Measurements from ENCODE around the gene CHST3. TPM values are rescaled to one million over a fixed set of nuclear protein-coding genes. Genes with fewer than 3 reads are reported as not detected.

CHST3 gene
- total RNA-seq, 4 donors from 2014 or later = 15.7 to 33.0 (median 20.6) TPM

- intact Hi-C loops (cut with DNase I; ENCODE audit: low total_unique reads) = no loop called here
- no peak overlapping the region for H3K4me3 ChIP-seq (ENCODE audit: low read depth, poor library complexity, severe bottlenecking)
- no peak for TF ChIP-seq CTCF (IDR thresholded peaks at IDR 0.05)
- no peak for TF ChIP-seq POLR2A (IDR thresholded peaks at IDR 0.05)
- 85 to 86% methylated on average over 10 of the region's 10 CpGs for WGBS, 2 donors
- DNase-seq (ENCODE audit: low spot score in 2 of 2) = no peak
Observed at GRCh38 chr10:72043016-72043834, 79.0 kb downstream of the CHST3 start.

- DNase-seq (ENCODE audit: low spot score in 2 of 2) = no peak
- WGBS, 2 donors = 36 to 52% methylated on average over 16 of the region's 17 CpGs
- no peak overlapping the region for H3K4me3 ChIP-seq (ENCODE audit: low read depth, poor library complexity, severe bottlenecking)
- no peak for TF ChIP-seq CTCF (IDR thresholded peaks at IDR 0.05)
- no peak for TF ChIP-seq POLR2A (IDR thresholded peaks at IDR 0.05)
- intact Hi-C loops (cut with DNase I; ENCODE audit: low total_unique reads) = loop anchor here (5.0 kb wide), 1 partner anchor 178 kb away; no protein-coding TSS in a partner anchor
Observed at GRCh38 chr10:72044417-72045041, 80.3 kb downstream of the CHST3 start.

- intact Hi-C loops (cut with DNase I; ENCODE audit: low total_unique reads) = loop anchor here (5.0 kb wide), 1 partner anchor 177 kb away; no protein-coding TSS in a partner anchor
- WGBS, 2 donors = 84 to 85% methylated on average over 2 of the region's 2 CpGs
- no peak for DNase-seq (ENCODE audit: low spot score in 2 of 2)
- H3K4me3 ChIP-seq (ENCODE audit: low read depth, poor library complexity, severe bottlenecking) = no peak overlapping the region
- TF ChIP-seq CTCF (IDR thresholded peaks at IDR 0.05) = no peak
- no peak for TF ChIP-seq POLR2A (IDR thresholded peaks at IDR 0.05)
Observed at GRCh38 chr10:72045586-72045985, 81.4 kb downstream of the CHST3 start.

GRCh38 chr10:72048450-72049124 is 84.4 kb downstream of the CHST3 start:
- intact Hi-C loops (cut with DNase I; ENCODE audit: low total_unique reads) = loop anchor here (5.0 kb wide), 1 partner anchor 174 kb away; no protein-coding TSS in a partner anchor
- TF ChIP-seq CTCF (IDR thresholded peaks at IDR 0.05) (peak in 1 of 3 donors; percentile 99), POLR2A (IDR thresholded peaks at IDR 0.05) (no peak)
- 27 to 29% methylated on average over 12 of the region's 12 CpGs for WGBS, 2 donors
- no peak overlapping the region for H3K4me3 ChIP-seq (ENCODE audit: low read depth, poor library complexity, severe bottlenecking)
- peak; percentile 92 to 98 for DNase-seq (ENCODE audit: low spot score in 2 of 2)

GRCh38 chr10:72049472-72049871 is 85.3 kb downstream of the CHST3 start:
- H3K4me3 ChIP-seq (ENCODE audit: low read depth, poor library complexity, severe bottlenecking) = no peak overlapping the region
- DNase-seq (ENCODE audit: low spot score in 2 of 2) = no peak
- no peak for TF ChIP-seq CTCF (IDR thresholded peaks at IDR 0.05)
- no peak for TF ChIP-seq POLR2A (IDR thresholded peaks at IDR 0.05)
- intact Hi-C loops (cut with DNase I; ENCODE audit: low total_unique reads) = loop anchor here (5.0 kb wide), 1 partner anchor 173 kb away; no protein-coding TSS in a partner anchor
- WGBS, 2 donors = 85 to 93% methylated on average over 1 of the region's 1 CpG

Measured in lower leg skin (tissue), 4 donors.